22Rv1 (cell line): ENCODE results near the gene FRMD3.

Experiments used
- ZFX ChIP-seq: fragments of 450-650 bp; IDR thresholded peaks from 2 replicates; pipeline ENCODE4 v1.6.1; 2017; ENCODE audit warnings: antibody characterized with exemption, borderline replicate concordance
- TF ChIP-seq, protein P1 (sequence below): fragments of 450-650 bp; IDR thresholded peaks from 2 replicates; pipeline ENCODE4 v1.5.1; 2017; ENCODE audit warnings: mild to moderate bottlenecking

DNA sequence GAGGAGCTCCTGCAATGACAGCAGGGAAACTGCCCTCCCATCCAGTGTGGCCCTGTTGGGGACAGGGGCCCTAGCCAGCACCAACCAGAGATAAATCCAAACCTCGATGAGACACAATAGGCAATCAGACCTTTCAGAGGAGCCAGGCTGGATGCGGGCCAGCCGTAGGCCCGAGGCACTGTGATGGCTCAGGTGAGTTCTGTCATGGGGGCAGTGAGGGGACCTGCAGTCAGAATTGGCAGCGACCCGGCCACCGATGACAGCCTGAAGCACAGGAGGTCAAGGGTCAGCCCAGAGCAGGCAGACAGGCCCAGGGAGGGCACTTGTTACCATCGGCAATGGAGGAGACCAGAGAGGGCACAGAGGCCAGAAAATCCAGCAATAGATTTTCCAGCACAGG is 90.8 kb downstream of the FRMD3 start:
- TF ChIP-seq, protein P1, sequence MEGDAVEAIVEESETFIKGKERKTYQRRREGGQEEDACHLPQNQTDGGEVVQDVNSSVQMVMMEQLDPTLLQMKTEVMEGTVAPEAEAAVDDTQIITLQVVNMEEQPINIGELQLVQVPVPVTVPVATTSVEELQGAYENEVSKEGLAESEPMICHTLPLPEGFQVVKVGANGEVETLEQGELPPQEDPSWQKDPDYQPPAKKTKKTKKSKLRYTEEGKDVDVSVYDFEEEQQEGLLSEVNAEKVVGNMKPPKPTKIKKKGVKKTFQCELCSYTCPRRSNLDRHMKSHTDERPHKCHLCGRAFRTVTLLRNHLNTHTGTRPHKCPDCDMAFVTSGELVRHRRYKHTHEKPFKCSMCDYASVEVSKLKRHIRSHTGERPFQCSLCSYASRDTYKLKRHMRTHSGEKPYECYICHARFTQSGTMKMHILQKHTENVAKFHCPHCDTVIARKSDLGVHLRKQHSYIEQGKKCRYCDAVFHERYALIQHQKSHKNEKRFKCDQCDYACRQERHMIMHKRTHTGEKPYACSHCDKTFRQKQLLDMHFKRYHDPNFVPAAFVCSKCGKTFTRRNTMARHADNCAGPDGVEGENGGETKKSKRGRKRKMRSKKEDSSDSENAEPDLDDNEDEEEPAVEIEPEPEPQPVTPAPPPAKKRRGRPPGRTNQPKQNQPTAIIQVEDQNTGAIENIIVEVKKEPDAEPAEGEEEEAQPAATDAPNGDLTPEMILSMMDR = no peak
- TF ChIP-seq ZFX = no peak
